Neural progenitor cell (in vitro differentiated cells): Measurements from ENCODE around the gene HOXC9. TPM values are rescaled to one million over a fixed set of nuclear protein-coding genes. Genes with fewer than 3 reads are reported as not detected.

Experiments
- DNase-seq: peaks from one replicate; pipeline ENCODE4 v3.0.0-alpha.2; 2016; ENCODE audit warnings: low spot score
- H2AFZ ChIP-seq: fragments of 200-600 bp; sonication (generic); replicated peaks from 2 replicates; pipeline ENCODE4 v1.6.1; 2016; ENCODE audit warnings: antibody characterized with exemption
- H3F3A ChIP-seq: fragments of 200-600 bp; sonication (generic); 2 replicates; pipeline ENCODE4 v1.6.1; 2016; ENCODE audit warnings: antibody characterized with exemption, low read depth
- H3K27ac ChIP-seq: fragments of 200-600 bp; sonication (generic); 2 replicates; pipeline ENCODE4 v1.5.1; 2016; ENCODE audit warnings: mild to moderate bottlenecking
- H3K27me3 ChIP-seq: fragments of 200-600 bp; sonication (generic); 2 replicates; pipeline ENCODE4 v1.6.1; 2016; ENCODE audit warnings: mild to moderate bottlenecking, moderate library complexity
- H3K36me3 ChIP-seq: fragments of 200-600 bp; sonication (generic); 2 replicates; pipeline ENCODE4 v1.5.1; 2016
- H3K4me1 ChIP-seq: fragments of 200-600 bp; sonication (generic); 2 replicates; pipeline ENCODE4 v1.6.1; 2016; ENCODE audit warnings: mixed run types
- H3K4me2 ChIP-seq: fragments of 200-600 bp; sonication (generic); 2 replicates; pipeline ENCODE4 v1.6.1; 2016
- H3K4me3 ChIP-seq: fragments of 200-600 bp; sonication (generic); 2 replicates; pipeline ENCODE4 v1.5.1; 2016
- H3K79me2 ChIP-seq: fragments of 200-600 bp; sonication (generic); 2 replicates; pipeline ENCODE4 v1.6.1; 2016; ENCODE audit warnings: low read depth
- H3K9ac ChIP-seq: fragments of 200-600 bp; sonication (generic); 2 replicates; pipeline ENCODE4 v1.6.1; 2016
- H3K9me3 ChIP-seq: fragments of 200-600 bp; sonication (generic); 2 replicates; pipeline ENCODE4 v1.5.1; 2016; ENCODE audit warnings: low read depth
- H4K20me1 ChIP-seq: fragments of 200-600 bp; sonication (generic); 2 replicates; pipeline ENCODE4 v1.6.1; 2016; ENCODE audit warnings: low read depth
- H3K27ac Mint-ChIP-seq: 3 replicates; pipeline ENCODE4 v1.8.0; 2021; ENCODE audit warnings: mixed read lengths
- H3K27me3 Mint-ChIP-seq: 2 replicates; pipeline ENCODE4 v1.8.0; 2022; ENCODE audit warnings: low read depth, mild to moderate bottlenecking, inconsistent platforms, moderate library complexity, mixed read lengths; ENCODE audit not compliant: insufficient read depth
- H3K36me3 Mint-ChIP-seq: 3 replicates; pipeline ENCODE4 v1.8.0; 2021; ENCODE audit warnings: mixed read lengths
- H3K4me1 Mint-ChIP-seq: 3 replicates; pipeline ENCODE4 v1.8.0; 2021; ENCODE audit warnings: mixed read lengths
- H3K4me3 Mint-ChIP-seq: 3 replicates; pipeline ENCODE4 v1.8.0; 2021; ENCODE audit warnings: mild to moderate bottlenecking, moderate library complexity, mixed read lengths
- H3K9me3 Mint-ChIP-seq: 3 replicates; pipeline ENCODE4 v1.8.0; 2020; ENCODE audit warnings: mixed read lengths
- EZH2 ChIP-seq: fragments of 200-600 bp; sonication (generic); IDR thresholded peaks from 2 replicates; pipeline ENCODE4 v1.6.1; 2017; ENCODE audit warnings: antibody characterized with exemption, mild to moderate bottlenecking, moderate library complexity
- EZH2phosphoT487 ChIP-seq: fragments of 200-600 bp; sonication (generic); IDR thresholded peaks from 2 replicates; pipeline ENCODE4 v1.6.1; 2017; ENCODE audit warnings: antibody characterized with exemption
- total RNA-seq: library from RNA; depleted of rRNA; stranded (reverse); fragments of >200 nt; gene quantifications from 2 replicates; pipeline ENCODE4 v1.2.3, GENCODE V29; 2015; ENCODE audit warnings: low replicate concordance
- TF ChIP-seq, protein P1 (sequence below): fragments of 200-600 bp; sonication (generic); IDR thresholded peaks from 2 replicates; pipeline ENCODE4 v1.5.1; 2017; ENCODE audit warnings: antibody characterized with exemption, mild to moderate bottlenecking

The HOXC9 gene
- total RNA-seq, 1 donor from 2014 or later, result not detected

DNA sequence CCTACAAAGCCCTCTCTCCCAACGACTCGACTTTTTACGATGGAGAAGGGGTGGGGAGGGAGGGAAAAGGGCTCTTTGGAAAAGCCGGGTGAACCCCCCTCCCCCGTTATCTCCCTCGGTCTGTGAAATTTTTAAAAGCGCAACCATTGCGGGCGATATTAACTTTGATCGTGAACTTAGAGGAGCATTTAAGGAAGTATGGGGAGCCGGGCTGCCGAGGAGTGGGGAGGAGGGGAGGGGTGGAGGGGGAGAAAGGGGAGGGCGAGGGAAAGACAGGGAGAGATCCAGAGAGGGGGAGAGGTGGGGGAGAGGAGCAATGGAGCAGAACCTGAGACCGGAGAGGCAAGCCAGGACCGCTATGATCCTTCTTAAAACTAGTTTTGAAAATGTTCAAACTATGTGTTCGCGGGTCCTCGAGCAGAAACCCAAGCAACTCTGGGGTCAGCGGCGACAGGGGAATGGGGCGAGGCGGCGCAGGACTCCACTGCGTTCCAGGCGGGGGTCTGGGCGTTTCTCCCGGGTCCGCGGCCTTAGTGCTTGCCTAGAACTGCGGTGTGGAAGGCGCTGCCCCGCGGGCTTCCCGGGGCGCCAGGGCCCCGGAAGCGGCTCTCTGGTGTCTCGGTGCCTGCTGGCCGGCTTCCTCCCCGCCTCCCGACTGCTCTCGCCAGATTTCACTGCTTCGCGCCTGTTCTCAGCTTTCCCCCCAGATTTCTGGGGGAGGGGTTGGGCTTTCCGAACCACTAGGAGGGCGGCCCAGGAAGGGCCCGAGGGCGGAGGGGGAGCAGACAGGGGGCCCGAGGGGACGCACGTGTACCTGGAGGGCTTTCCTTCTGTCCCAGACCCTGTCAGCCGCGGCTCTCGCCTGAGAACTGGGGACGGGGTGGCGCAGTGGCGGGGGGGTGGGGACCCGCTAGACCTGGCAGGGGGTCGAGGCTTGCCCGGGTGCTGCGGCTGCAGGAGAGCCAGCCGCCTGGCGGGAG lies 25.6 kb upstream of the HOXC9 start, which contains the start of gene HOTAIR:
TSS of gene HOTAIR (minus strand) at position 871 of the 980 bp plus-strand sequence.
- DNase-seq, result no peak

DNA sequence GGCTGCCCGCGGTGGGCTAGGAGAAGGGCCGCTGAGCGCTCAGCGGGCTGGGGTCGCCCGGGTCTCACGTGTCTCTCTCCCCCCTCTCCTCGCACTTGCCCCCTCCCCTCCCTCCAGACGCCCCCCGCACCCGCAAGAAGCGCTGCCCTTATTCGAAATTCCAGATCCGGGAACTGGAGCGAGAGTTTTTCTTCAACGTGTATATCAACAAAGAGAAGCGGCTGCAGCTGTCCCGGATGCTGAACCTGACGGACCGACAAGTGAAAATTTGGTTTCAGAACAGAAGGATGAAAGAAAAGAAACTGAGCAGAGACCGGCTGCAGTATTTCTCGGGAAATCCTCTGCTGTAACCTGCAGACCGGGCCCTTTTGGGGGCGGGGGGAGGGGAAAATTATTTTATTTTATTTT lies 24.9 kb upstream of the HOXC9 start:
- H4K20me1 ChIP-seq, result peaks cover 74% of the 10 kb centered on the region
- H3K36me3 Mint-ChIP-seq, result no peaks in the 10 kb centered on the region
- no peaks in the 10 kb centered on the region for H3K4me1 Mint-ChIP-seq
- H3K4me3 ChIP-seq, result no peak overlapping the region
- H3F3A ChIP-seq, result no peaks in the 10 kb centered on the region
- peaks cover 92% of the 10 kb centered on the region for H3K27me3 Mint-ChIP-seq
- DNase-seq, result no peak
- H3K9me3 Mint-ChIP-seq, result peaks cover 5% of the 10 kb centered on the region
- H3K4me2 ChIP-seq, result no peak overlapping the region
- no peaks in the 10 kb centered on the region for H3K36me3 ChIP-seq
- H3K27me3 ChIP-seq, result peaks cover 100% of the 10 kb centered on the region
- no peak overlapping the region for H3K9ac ChIP-seq
- H3K9me3 ChIP-seq, result no peaks in the 10 kb centered on the region
- H3K4me1 ChIP-seq, result no peaks in the 10 kb centered on the region
- no peak overlapping the region for H3K4me3 Mint-ChIP-seq
- H3K27ac ChIP-seq, result no peak overlapping the region
- TF ChIP-seq EZH2phosphoT487, result peak; percentile 84
- TF ChIP-seq EZH2, result peak; percentile 88
- TF ChIP-seq, protein P1, sequence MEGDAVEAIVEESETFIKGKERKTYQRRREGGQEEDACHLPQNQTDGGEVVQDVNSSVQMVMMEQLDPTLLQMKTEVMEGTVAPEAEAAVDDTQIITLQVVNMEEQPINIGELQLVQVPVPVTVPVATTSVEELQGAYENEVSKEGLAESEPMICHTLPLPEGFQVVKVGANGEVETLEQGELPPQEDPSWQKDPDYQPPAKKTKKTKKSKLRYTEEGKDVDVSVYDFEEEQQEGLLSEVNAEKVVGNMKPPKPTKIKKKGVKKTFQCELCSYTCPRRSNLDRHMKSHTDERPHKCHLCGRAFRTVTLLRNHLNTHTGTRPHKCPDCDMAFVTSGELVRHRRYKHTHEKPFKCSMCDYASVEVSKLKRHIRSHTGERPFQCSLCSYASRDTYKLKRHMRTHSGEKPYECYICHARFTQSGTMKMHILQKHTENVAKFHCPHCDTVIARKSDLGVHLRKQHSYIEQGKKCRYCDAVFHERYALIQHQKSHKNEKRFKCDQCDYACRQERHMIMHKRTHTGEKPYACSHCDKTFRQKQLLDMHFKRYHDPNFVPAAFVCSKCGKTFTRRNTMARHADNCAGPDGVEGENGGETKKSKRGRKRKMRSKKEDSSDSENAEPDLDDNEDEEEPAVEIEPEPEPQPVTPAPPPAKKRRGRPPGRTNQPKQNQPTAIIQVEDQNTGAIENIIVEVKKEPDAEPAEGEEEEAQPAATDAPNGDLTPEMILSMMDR, result no peak
- H3K27ac Mint-ChIP-seq, result no peak overlapping the region
- H2AFZ ChIP-seq, result no peak overlapping the region
- H3K79me2 ChIP-seq, result no peaks in the 10 kb centered on the region

More for the DNA sequence above, 25.6 kb upstream of the HOXC9 start, which contains the start of gene HOTAIR:
- Histone ChIP-seq H2AFZ (no peak within 1 kb of the TSS), H3K9me3 (no peaks in the 10 kb centered on the region), H3K9ac (no peak within 1 kb of the TSS), H3K27ac (no peak within 1 kb of the TSS), H3K27me3 (peaks cover 100% of the 10 kb centered on the region), H3K4me1 (no peaks in the 10 kb centered on the region), H4K20me1 (peaks cover 75% of the 10 kb centered on the region), H3K79me2 (no peaks in the 10 kb centered on the region), H3K36me3 (no peaks in the 10 kb centered on the region), H3K4me2 (no peak within 1 kb of the TSS), H3K4me3 (no peak within 1 kb of the TSS), H3F3A (no peaks in the 10 kb centered on the region)
- H3K4me1 Mint-ChIP-seq, result no peaks in the 10 kb centered on the region
- H3K9me3 Mint-ChIP-seq, result peaks cover 5% of the 10 kb centered on the region
- H3K4me3 Mint-ChIP-seq, result peak within 1 kb of the TSS; percentile 72
- H3K36me3 Mint-ChIP-seq, result no peaks in the 10 kb centered on the region
- TF ChIP-seq, protein P1, result no peak
- TF ChIP-seq EZH2phosphoT487 (peak; percentile 85), EZH2 (peak; percentile 90)
- H3K27ac Mint-ChIP-seq, result no peak within 1 kb of the TSS
- H3K27me3 Mint-ChIP-seq, result peaks cover 92% of the 10 kb centered on the region

DNA sequence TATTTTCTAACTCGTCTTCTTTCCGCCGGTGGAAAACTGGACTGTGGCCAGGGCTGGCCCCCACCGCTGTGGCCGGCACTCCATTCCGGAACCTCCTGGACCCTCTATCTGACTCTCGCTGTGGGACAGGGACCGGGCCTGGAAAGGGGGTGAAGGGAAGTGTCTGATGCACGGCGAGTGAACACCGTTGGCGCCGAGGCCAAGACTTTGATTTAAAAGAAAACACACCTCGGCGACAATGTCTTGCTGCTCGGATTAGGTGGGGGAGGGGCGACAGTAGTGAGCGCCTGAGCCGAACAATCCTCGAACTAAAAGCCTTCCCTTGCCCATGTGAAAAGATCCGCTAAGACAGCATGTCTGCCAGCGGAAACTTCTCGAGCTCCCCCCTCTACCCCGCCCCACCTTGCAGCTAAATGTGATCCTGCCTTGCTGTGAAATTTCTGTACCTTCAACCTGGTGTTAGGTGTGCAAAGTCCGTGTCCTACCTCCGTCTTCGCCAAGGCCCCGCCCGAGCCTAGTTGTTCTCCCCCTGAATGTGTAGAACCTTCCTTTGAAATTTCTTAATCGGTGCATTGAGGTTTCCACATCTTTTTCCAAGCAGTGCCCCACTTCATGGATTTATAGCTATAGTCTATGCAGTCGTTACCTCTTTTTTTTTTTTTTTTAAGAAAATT lies 24.3 kb upstream of the HOXC9 start:
- Histone ChIP-seq H3K9ac (no peak overlapping the region), H3K9me3 (no peaks in the 10 kb centered on the region), H3K27me3 (peaks cover 100% of the 10 kb centered on the region), H2AFZ (no peak overlapping the region), H3F3A (no peaks in the 10 kb centered on the region), H3K79me2 (no peaks in the 10 kb centered on the region), H3K27ac (no peak overlapping the region), H3K36me3 (no peaks in the 10 kb centered on the region), H3K4me1 (no peaks in the 10 kb centered on the region), H3K4me3 (no peak overlapping the region), H3K4me2 (no peak overlapping the region), H4K20me1 (peaks cover 75% of the 10 kb centered on the region)
- no peaks in the 10 kb centered on the region for H3K4me1 Mint-ChIP-seq
- H3K36me3 Mint-ChIP-seq, result no peaks in the 10 kb centered on the region
- peak overlapping the region; percentile 72 for H3K4me3 Mint-ChIP-seq
- peak; percentile 27 for TF ChIP-seq EZH2
- peak; percentile 20 for TF ChIP-seq EZH2phosphoT487
- TF ChIP-seq, protein P1, result no peak
- DNase-seq, result peak; percentile 74
- H3K9me3 Mint-ChIP-seq, result peaks cover 5% of the 10 kb centered on the region
- H3K27me3 Mint-ChIP-seq, result peaks cover 92% of the 10 kb centered on the region
- no peak overlapping the region for H3K27ac Mint-ChIP-seq
